Bone marrow (tissue), 2 donors: ENCODE data around the gene CEBPZ.
"Not testable (repeated sequence)": the region's sequence is repeated elsewhere in the genome, so short reads cannot be mapped to it uniquely, and the experiment has no call there.

Experiments used
- DNase-seq, 2 donors: peaks; one replicate each; lab custom pipeline; 2025; lab: John Stamatoyannopoulos, UW

CEBPZ gene, protein sequence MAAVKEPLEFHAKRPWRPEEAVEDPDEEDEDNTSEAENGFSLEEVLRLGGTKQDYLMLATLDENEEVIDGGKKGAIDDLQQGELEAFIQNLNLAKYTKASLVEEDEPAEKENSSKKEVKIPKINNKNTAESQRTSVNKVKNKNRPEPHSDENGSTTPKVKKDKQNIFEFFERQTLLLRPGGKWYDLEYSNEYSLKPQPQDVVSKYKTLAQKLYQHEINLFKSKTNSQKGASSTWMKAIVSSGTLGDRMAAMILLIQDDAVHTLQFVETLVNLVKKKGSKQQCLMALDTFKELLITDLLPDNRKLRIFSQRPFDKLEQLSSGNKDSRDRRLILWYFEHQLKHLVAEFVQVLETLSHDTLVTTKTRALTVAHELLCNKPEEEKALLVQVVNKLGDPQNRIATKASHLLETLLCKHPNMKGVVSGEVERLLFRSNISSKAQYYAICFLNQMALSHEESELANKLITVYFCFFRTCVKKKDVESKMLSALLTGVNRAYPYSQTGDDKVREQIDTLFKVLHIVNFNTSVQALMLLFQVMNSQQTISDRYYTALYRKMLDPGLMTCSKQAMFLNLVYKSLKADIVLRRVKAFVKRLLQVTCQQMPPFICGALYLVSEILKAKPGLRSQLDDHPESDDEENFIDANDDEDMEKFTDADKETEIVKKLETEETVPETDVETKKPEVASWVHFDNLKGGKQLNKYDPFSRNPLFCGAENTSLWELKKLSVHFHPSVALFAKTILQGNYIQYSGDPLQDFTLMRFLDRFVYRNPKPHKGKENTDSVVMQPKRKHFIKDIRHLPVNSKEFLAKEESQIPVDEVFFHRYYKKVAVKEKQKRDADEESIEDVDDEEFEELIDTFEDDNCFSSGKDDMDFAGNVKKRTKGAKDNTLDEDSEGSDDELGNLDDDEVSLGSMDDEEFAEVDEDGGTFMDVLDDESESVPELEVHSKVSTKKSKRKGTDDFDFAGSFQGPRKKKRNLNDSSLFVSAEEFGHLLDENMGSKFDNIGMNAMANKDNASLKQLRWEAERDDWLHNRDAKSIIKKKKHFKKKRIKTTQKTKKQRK

DNA sequence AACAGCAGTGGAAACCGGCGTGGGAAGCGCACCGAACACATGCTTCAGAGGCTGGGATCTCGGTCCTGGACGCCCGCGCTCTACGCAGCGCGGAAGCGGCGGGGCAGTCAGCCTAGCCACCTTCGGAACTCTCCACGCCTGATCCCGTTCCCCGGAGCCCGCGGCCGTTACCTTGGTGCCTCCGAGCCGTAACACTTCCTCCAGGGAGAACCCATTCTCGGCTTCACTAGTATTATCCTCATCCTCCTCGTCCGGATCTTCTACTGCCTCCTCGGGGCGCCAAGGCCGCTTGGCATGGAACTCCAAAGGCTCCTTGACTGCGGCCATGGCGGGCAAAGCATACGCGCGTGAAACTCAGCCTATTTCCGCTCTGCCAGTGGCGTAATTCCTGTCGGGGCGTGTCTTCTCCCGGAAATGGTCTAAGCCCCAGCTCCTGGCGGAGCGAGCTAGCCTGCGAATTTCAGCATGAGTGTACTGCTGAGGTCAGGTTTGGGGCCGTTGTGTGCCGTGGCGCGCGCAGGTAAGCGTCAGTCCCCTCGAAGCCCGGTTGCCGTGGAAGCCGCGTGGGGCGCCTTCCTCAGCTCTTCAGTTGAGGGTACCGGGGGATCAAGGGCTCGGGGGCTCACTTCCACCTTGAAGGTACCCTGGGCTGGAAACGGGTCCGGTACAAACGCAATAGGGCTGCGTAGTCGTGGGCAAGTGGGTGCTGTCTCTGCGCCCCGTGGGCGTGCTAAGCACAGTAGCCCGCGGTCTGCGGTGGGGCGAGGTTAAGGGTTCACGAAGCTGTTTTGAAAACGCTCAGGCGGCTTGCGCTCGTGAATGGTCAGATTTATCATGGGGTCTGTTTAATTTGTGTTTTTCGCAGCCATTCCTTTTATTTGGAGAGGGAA lies at the start of gene CEBPZ, which contains the start of gene NDUFAF7:
Gene CEBPZ (minus strand): TSS at position 356 of the 890 bp plus-strand sequence. CDS start 29 bp downstream, at position 327.
Gene NDUFAF7 (plus strand): TSS at position 418 of the 890 bp plus-strand sequence. CDS start 48 bp downstream, at position 466.
- peak; percentile 83 to 84 for DNase-seq

- DNase-seq, result no peak
These were observed 44.9 kb upstream of the CEBPZ start for GRCh38 chr2:37276291-37276690.

DNA sequence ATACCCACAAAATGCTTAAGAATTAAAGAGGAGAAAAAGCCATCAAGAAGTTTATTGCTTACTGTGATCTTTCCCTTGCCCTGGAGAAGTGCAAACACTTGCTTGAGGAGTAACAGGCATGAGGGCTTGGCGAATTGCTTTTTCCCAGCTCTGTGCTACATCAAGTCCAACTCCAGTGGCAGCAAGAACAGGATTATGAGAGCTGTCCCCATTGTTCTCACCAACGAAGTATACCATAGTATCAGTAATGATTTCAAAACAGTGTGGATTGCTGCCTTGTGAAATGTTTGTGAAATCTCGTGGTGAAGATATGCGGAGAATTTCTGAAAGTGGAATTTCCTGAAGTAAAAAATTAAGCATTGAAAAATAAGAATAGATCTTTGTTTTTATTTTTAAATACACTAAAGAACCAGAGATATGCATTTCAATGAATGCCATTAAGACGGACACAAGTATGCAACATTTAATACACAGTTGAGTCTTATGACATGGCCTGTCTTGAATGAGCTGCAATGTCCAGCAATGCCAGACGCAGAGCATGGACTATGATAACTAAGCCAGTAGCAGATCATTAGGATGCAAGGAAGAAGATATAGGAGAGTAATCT lies 43.1 kb upstream of the CEBPZ start:
- no peak for DNase-seq

- no peak for DNase-seq
These were observed 40.1 kb upstream of the CEBPZ start for GRCh38 chr2:37271376-37272067.

- DNase-seq, result no peak
These were observed 36.7 kb upstream of the CEBPZ start for GRCh38 chr2:37268111-37268510.

GRCh38 chr2:37267685-37268084 lies 36.3 kb upstream of the CEBPZ start:
- no peak for DNase-seq

- DNase-seq, result no peak
These were observed 32.4 kb upstream of the CEBPZ start for GRCh38 chr2:37263839-37264238.

GRCh38 chr2:37262522-37262921 lies 31.1 kb upstream of the CEBPZ start:
- DNase-seq, result no peak

DNA sequence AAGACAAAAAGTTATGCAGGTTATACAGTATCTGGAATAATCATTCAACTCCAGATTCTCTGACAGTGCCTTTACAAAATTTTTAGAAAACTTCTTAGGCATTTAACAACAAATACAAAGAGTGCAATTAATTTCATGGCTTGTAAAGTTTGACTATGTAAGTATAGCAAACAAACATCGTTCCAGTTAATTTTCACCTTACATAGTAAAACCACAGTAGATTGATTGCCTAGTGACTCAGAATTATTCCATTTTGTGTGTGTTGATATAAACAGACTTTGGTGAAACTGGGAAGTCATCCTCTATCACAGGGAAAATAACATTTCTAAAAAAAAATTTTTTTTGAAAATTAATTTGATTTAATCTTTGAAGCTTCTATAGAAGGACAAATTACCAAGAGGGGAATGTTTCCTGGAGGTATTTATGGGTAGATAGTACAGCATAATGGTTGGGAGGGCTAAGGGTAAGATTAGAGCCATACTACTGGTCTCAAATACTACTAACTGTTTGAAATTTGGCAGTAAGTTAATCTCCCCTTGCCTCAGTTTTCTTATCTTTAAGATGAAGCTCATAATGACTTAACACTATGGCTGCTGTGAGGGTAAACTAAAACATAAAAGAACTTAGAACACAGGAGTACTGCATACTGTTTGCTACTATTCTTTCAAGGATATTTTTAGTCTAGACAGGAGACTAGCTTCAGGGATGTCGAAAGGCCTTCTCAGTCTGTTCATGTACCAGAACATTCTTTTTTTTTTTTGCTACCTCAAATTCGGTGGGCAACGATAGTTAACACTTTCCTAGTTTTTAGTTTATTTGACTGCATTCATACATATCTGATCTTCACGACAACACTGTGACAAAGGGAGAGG lies 19.7 kb upstream of the CEBPZ start:
- no peak for DNase-seq

GRCh38 chr2:37246205-37246604 lies 14.8 kb upstream of the CEBPZ start:
- DNase-seq, result no peak

- DNase-seq, result no peak
These were observed 13.4 kb upstream of the CEBPZ start for GRCh38 chr2:37244755-37245154.

DNA sequence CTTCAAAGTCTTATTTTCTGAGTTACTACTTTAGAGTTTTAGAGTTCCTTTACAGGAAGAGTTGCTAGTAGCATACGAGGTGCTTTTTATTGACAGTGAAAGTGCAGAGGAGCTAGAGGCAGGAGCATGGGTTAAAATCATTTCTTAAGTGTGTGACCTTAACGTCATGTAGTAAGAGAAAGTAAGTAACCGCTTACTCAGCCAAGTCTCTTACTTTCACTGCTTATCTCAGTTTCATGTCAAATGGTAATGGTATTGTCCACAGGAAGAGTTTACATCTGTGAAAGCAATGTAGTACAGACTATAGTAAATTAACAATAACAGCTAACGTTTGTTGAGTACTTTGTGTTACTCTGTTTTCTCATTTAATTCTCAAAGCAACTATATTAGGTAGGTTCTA lies 12.6 kb upstream of the CEBPZ start:
- DNase-seq, result no peak

DNA sequence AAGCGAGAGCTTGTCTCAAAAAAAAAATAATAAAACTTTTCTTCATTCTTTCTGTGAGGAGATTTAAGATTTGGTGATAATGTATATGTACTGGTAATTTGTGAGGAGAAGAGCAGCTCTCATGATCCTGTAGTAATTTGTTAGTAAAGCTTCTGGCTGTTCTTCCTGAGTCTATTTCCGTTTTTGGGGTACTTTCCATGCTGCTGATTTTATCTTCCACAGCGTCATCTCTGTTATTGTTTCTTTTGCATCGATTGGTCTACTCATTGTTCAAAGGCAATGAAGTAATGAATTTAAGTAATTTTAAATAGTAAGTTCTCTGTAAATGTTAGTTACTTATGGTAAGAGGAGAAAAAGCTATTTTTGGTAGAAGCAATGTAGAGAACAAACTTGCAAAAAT lies 12.0 kb upstream of the CEBPZ start:
- DNase-seq, result no peak

DNA sequence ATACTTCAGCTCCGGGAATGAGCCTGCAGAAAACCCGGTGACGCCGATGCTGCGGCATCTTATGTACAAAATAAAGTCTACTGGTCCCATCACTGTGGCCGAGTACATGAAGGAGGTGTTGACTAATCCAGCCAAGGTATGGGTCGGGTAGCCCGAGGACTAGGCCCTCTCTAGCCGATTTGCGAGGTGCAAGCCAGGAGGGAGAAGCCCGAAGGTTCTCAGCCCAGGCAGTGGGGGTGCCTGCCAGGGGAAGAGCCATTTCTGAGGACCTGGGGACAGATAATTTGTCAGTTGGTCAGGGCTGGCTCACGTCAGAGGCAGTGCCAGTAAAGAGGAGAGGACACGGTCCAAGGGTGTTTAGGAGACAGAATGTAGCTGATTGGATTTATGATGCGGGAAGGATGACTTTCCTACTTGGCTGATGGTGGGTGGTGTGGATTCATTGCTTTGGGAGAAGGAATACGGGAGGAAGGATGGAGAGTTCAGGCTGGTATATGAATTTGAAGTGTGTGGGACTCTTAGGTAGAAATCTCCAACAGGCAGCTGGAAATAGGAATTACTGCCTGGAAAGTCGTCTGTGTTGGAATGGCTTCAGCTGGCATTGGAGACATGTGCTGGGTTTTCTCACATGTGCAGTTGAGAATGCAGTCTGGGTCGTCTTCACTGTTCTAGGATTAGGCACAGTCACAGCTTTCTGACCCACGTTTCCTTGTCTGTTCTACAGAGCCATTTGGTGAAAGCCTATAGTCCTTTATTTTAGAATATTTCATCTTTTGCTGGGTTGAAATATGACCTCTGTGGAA lies 936 bp upstream of the CEBPZ start:
- DNase-seq, result no peak

DNA sequence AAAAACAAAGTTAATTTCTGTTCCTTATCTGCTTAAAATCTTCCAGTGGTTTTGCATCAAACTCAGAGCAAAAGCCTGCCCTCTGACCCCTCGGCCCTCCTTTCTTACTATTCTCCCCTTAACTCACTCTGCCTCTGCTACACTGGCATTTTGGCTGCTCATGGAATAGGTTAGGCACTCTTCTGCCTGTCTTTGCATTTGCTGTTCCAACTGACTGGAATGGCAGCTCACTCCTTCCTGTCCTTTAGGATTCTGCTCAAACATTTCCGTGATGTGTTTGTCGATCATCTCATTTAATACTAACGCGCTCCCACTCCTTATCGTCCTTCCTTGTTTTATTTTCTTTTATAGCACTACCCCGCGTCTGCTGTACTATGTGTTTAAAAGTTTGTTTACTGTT lies 815 bp downstream of the CEBPZ start:
- no peak for DNase-seq

DNA sequence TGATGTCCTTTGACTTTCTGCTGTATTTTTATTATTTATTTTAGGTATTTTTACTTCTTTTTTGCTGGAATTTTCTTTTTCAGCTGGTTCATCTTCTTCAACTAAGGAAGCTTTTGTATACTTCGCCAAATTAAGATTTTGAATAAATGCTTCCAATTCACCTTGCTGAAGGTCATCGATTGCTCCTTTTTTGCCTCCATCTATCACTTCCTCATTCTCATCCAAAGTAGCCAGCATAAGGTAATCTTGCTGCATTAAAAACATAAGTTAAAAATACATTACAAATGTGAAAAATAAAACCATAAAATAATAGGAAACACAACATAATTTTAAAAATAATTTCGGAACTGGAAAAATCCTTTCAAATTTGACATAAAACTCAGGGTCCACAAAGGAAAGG lies 2.6 kb downstream of the CEBPZ start:
- no peak for DNase-seq

- no peak for DNase-seq
These were observed 4.5 kb downstream of the CEBPZ start for GRCh38 chr2:37226863-37227262.

DNA sequence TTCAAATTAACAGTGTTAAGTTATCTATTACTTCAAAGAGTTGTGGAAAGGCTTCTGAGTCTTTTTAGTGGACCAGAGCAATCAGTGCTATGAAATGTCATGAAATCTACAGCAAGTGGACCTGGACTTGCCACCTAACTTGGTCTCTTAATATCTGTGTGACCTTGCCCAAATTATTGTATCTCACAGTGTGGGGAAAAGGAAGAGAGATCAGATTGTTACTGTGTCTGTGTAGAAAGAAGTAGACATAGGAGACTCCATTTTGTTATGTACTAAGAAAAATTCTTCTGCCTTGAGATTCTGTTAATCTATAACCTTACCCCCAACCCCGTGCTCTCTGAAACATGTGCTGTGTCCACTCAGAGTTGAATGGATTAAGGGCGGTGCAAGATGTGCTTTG lies 6.3 kb downstream of the CEBPZ start:
- DNase-seq, result not testable (repeated sequence)

DNA sequence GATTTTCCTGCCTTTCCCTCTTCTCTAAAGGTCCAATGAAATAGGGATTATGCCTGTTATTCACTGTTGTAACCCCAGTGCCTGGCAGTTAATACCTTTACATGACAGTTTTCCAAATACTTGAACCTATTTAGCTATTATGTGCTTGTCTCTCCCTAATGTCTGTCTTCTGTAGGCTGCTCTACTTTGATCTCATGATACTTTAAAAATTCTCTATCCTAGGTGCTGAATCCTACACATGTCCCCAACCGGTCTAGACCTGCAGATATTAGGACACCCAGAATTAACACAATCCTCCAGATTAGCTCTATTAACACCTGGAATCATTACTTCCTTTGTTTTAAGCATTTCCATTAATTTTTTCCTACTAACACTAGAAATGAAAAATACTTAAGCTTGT lies 7.3 kb downstream of the CEBPZ start:
- no peak for DNase-seq
